Caco-2 (cell line): ENCODE measurements around the gene DNAJC4. TPM values are rescaled to one million over a fixed set of nuclear protein-coding genes. Genes with fewer than 3 reads are reported as not detected.

Source experiments
- BruUV-seq: library from RNA; stranded (reverse); fragments of 400-500 nt; replicated peaks from 2 replicates; lab custom pipeline; 2021; lab: Mats Ljungman, UMichigan
- CTCF ChIA-PET: fragments of 300-600 bp; sonication (Branson Sonifier 250); formaldehyde crosslinking; loops from one replicate; lab custom pipeline; 2022; ENCODE audit warnings: antibody characterized with exemption; lab: Charles Lee
- POLR2A ChIA-PET: fragments of 300-600 bp; sonication (Branson Sonifier 250); formaldehyde crosslinking; loops from one replicate; lab custom pipeline; 2022; ENCODE audit warnings: antibody characterized with exemption; lab: Charles Lee
- DNase-seq, 2 experiments: peaks; one replicate each; pipeline versions ENCODE4 v3.0.0 to v3.0.0-alpha.2; 2020 to 2022
- H3K27me3 ChIP-seq: replicated peaks from 2 replicates; pipeline ENCODE4 v1.6.0; 2011; ENCODE audit warnings: low read length; ENCODE audit not compliant: control insufficient read depth, insufficient read depth
- H3K36me3 ChIP-seq: 2 replicates; pipeline ENCODE4 v1.5.1; 2011; ENCODE audit warnings: low read length; ENCODE audit not compliant: control insufficient read depth, insufficient read depth
- H3K4me1 ChIP-seq: fragments of 250-450 bp; sonication (Bioruptor Pico); 2 replicates; pipeline ENCODE4 v1.5.1; 2020; ENCODE audit warnings: mild to moderate bottlenecking
- H3K4me3 ChIP-seq: 2 replicates; pipeline ENCODE4 v1.5.1; 2011; ENCODE audit warnings: low read depth, mild to moderate bottlenecking, control low read depth, low read length
- H3K9me3 ChIP-seq: fragments of 250-450 bp; sonication (Bioruptor Pico); 2 replicates; pipeline ENCODE4 v1.5.1; 2020; ENCODE audit warnings: mild to moderate bottlenecking, moderate library complexity
- H3K27ac Mint-ChIP-seq: one replicate; pipeline ENCODE4 v1.8.0; 2022; ENCODE audit warnings: mixed read lengths; ENCODE audit not compliant: unreplicated experiment
- H3K27me3 Mint-ChIP-seq: one replicate; pipeline ENCODE4 v1.8.0; 2022; ENCODE audit warnings: mixed read lengths; ENCODE audit not compliant: insufficient read depth, unreplicated experiment
- H3K36me3 Mint-ChIP-seq: one replicate; pipeline ENCODE4 v1.8.0; 2022; ENCODE audit warnings: mild to moderate bottlenecking, mixed read lengths; ENCODE audit not compliant: insufficient read depth, unreplicated experiment
- H3K4me1 Mint-ChIP-seq: one replicate; pipeline ENCODE4 v1.8.0; 2022; ENCODE audit warnings: low read depth, mixed read lengths; ENCODE audit not compliant: unreplicated experiment
- H3K4me3 Mint-ChIP-seq: one replicate; pipeline ENCODE4 v1.8.0; 2022; ENCODE audit warnings: mild to moderate bottlenecking, moderate library complexity, mixed read lengths; ENCODE audit not compliant: unreplicated experiment
- H3K9me3 Mint-ChIP-seq: one replicate; pipeline ENCODE4 v1.8.0; 2022; ENCODE audit warnings: mixed read lengths; ENCODE audit not compliant: unreplicated experiment
- CTCF ChIP-seq, 2 experiments: fragments of 200-600 bp in 1 of 2; IDR thresholded peaks; 1 replicate in 1 of 2; 2 replicates in 1 of 2; pipeline versions ENCODE4 v1.5.1 to v1.8.0; 2011 to 2022; ENCODE audit warnings: antibody characterized with exemption in 1 of 2, control low read depth in 1 of 2, inconsistent platforms in 1 of 2, low read depth in 1 of 2, low read length in 1 of 2, mild to moderate bottlenecking in 1 of 2, moderate library complexity in 1 of 2; ENCODE audit not compliant: insufficient read depth in 1 of 2, severe bottlenecking in 1 of 2, unreplicated experiment in 1 of 2
- intact Hi-C: fragments of 100-400 bp; cut with micrococcal nuclease; formaldehyde crosslinking; loops from one replicate; pipeline ENCODE4 v1.10.0; 2022; ENCODE audit not compliant: unreplicated experiment
- total RNA-seq: library from RNA; stranded (reverse); gene quantifications from 2 replicates; pipeline ENCODE4 v1.2.3, GENCODE V29; 2022

The DNAJC4 gene
- total RNA-seq, 1 experiment from 2014 or later, result 22.9 TPM

- H3K27ac Mint-ChIP-seq, result peak overlapping the region; percentile 90
- peaks cover 65% of the 10 kb centered on the region for H3K36me3 Mint-ChIP-seq
- H3K4me1 Mint-ChIP-seq, result peaks cover 15% of the 10 kb centered on the region
- DNase-seq, result peak; percentile 73 to 80
- Histone ChIP-seq H3K27me3 (no peaks in the 10 kb centered on the region), H3K4me1 (peaks cover 19% of the 10 kb centered on the region), H3K36me3 (peaks cover 3% of the 10 kb centered on the region; the same call in 1 of the 2 replicates), H3K4me3 (peak overlapping the region; percentile 95), H3K9me3 (no peaks in the 10 kb centered on the region)
- POLR2A ChIA-PET, result interaction anchor here (0.5 to 1.6 kb wide), 19 partner anchors 8 to 1455 kb away, joined by 3 to 15 read pairs (median 4); partner anchors contain the start of genes DNAJC4, ESRRA, NUDT22 and PRDX5
- no peaks in the 10 kb centered on the region for H3K27me3 Mint-ChIP-seq
- peak overlapping the region; percentile 88 for H3K4me3 Mint-ChIP-seq
- no peaks in the 10 kb centered on the region for H3K9me3 Mint-ChIP-seq
- no peak for TF ChIP-seq CTCF (IDR thresholded peaks at IDR 0.05; ENCODE audit: insufficient read depth in 1 of 2, low read depth in 1 of 2, low read length in 1 of 2, severe bottlenecking in 1 of 2, unreplicated experiment in 1 of 2)
- intact Hi-C loops, result loop anchor here (1.0 to 2.0 kb wide), 2 partner anchors 56 to 63 kb away; partner anchors contain the start of gene ESRRA
- BruUV-seq, result TSS peak; percentile 21
- CTCF ChIA-PET, result interaction anchor here (0.6 to 1.1 kb wide), 8 partner anchors 8 to 1181 kb away, joined by 3 to 13 read pairs (median 3); partner anchors contain the start of genes ESRRA and STIP1
Measured at GRCh38 chr11:64241491-64242374, 11.4 kb downstream of the DNAJC4 start.

DNA sequence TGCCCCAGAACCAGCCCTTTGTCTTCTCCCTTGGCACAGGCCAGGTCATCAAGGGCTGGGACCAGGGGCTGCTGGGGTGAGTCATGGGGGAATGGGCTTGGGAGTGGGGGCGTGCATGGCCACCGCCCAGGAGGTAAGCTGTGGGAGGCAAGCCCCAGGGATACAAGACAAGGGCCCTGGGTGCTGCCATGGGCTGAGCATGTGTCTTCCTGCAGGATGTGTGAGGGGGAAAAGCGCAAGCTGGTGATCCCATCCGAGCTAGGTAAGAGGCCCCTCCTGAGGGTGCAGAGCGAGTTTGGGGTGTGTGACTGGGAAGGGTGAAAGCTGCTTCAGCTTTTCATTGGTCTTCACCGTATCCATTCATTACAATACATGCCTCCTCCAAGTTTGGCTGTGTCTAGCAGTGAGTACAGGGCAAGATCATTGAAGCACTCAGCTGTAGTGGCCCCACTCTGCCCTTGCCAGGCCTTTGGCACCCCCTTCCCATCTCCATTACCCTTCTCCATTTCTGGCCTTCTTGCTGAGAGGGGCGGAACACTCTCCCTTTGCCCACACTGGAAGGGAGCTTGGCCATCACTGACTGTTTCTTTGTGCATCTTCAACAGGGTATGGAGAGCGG is 13.0 kb downstream of the DNAJC4 start:
- Mint-ChIP-seq H3K27ac (peak overlapping the region; percentile 90), H3K4me1 (peaks cover 20% of the 10 kb centered on the region), H3K36me3 (peaks cover 72% of the 10 kb centered on the region), H3K27me3 (no peaks in the 10 kb centered on the region), H3K9me3 (no peaks in the 10 kb centered on the region), H3K4me3 (peak overlapping the region; percentile 88)
- Histone ChIP-seq H3K36me3 (peaks cover 3% of the 10 kb centered on the region; the same call in 1 of the 2 replicates), H3K4me3 (no peak overlapping the region), H3K9me3 (no peaks in the 10 kb centered on the region), H3K27me3 (no peaks in the 10 kb centered on the region), H3K4me1 (peaks cover 28% of the 10 kb centered on the region)
- DNase-seq, result no peak
- CTCF ChIA-PET, result no interaction called here
- no peak for TF ChIP-seq CTCF (IDR thresholded peaks at IDR 0.05; ENCODE audit: insufficient read depth in 1 of 2, low read depth in 1 of 2, low read length in 1 of 2, severe bottlenecking in 1 of 2, unreplicated experiment in 1 of 2)
- POLR2A ChIA-PET, result interaction anchor here (0.5 to 1.0 kb wide), 3 partner anchors 7 to 42 kb away, joined by 3 to 5 read pairs (median 3); partner anchors contain the start of gene GPR137
- intact Hi-C loops, result no loop called here
- no TSS peak for BruUV-seq

GRCh38 chr11:64244107-64244506 is 13.8 kb downstream of the DNAJC4 start:
- H3K4me3 Mint-ChIP-seq, result peak overlapping the region; percentile 88
- no TSS peak for BruUV-seq
- peaks cover 31% of the 10 kb centered on the region for H3K4me1 ChIP-seq
- ChIA-PET POLR2A (interaction anchor here (0.5 kb wide), 1 partner anchor 41 kb away, joined by 3 read pairs; the partner anchor contains the start of gene GPR137), CTCF (no interaction called here)
- DNase-seq, result no peak
- no peak overlapping the region for H3K4me3 ChIP-seq
- H3K27me3 Mint-ChIP-seq, result no peaks in the 10 kb centered on the region
- H3K4me1 Mint-ChIP-seq, result peaks cover 23% of the 10 kb centered on the region
- no peaks in the 10 kb centered on the region for H3K27me3 ChIP-seq
- no peak overlapping the region for H3K27ac Mint-ChIP-seq
- intact Hi-C loops, result no loop called here
- H3K9me3 ChIP-seq, result no peaks in the 10 kb centered on the region
- 0 out of 2 replicates have a peak, but pooled peaks cover 3% of the 10 kb centered on the region for H3K36me3 ChIP-seq
- H3K9me3 Mint-ChIP-seq, result no peaks in the 10 kb centered on the region
- no peak for TF ChIP-seq CTCF (IDR thresholded peaks at IDR 0.05; ENCODE audit: insufficient read depth in 1 of 2, low read depth in 1 of 2, low read length in 1 of 2, severe bottlenecking in 1 of 2, unreplicated experiment in 1 of 2)
- H3K36me3 Mint-ChIP-seq, result peaks cover 72% of the 10 kb centered on the region
